Measurements from ENCODE around the gene UNC119.

UNC119 gene

GRCh38 chr17:28550858-28551257, 1.6 kb downstream of the UNC119 start:
- Histone ChIP-seq H3K36me3 (ENCODE audit: control insufficient read depth in 1 of 2, insufficient read depth in 2 of 2, low read length in 2 of 2) (peaks cover 20 to 30% of the 10 kb centered on the region in 2 donors), H3K27me3 (ENCODE audit: low read depth, low read length) (no peaks in the 10 kb centered on the region), H3K9me3 (ENCODE audit: control insufficient read depth in 1 of 2, low read length in 2 of 2) (no peaks in the 10 kb centered on the region), H3K4me3 (ENCODE audit: low read depth in 1 of 2, low read length in 2 of 2) (peak overlapping the region in 1 of 2 donors; percentile 79), H3K4me1 (ENCODE audit: control insufficient read depth in 1 of 2, insufficient read depth in 2 of 2, low read length in 2 of 2) (peaks cover 4 to 29% of the 10 kb centered on the region in 2 donors), H3K27ac (ENCODE audit: low read length) (no peak overlapping the region)

- Histone ChIP-seq H3K27ac (ENCODE audit: low read length) (no peak overlapping the region), H3K4me1 (ENCODE audit: control insufficient read depth in 1 of 2, insufficient read depth in 2 of 2, low read length in 2 of 2) (peaks cover 4 to 29% of the 10 kb centered on the region in 2 donors), H3K4me3 (ENCODE audit: low read depth in 1 of 2, low read length in 2 of 2) (no peak overlapping the region), H3K27me3 (ENCODE audit: low read depth, low read length) (no peaks in the 10 kb centered on the region), H3K9me3 (ENCODE audit: control insufficient read depth in 1 of 2, low read length in 2 of 2) (no peaks in the 10 kb centered on the region), H3K36me3 (ENCODE audit: control insufficient read depth in 1 of 2, insufficient read depth in 2 of 2, low read length in 2 of 2) (peaks cover 12 to 17% of the 10 kb centered on the region in 2 donors)
These were observed 2.9 kb downstream of the UNC119 start for GRCh38 chr17:28549236-28550132.

GRCh38 chr17:28548417-28549130, 3.9 kb downstream of the UNC119 start:
- Histone ChIP-seq H3K27me3 (ENCODE audit: low read depth, low read length) (no peaks in the 10 kb centered on the region), H3K4me1 (ENCODE audit: control insufficient read depth in 1 of 2, insufficient read depth in 2 of 2, low read length in 2 of 2) (peaks cover 4 to 29% of the 10 kb centered on the region in 2 donors), H3K9me3 (ENCODE audit: control insufficient read depth in 1 of 2, low read length in 2 of 2) (no peaks in the 10 kb centered on the region), H3K4me3 (ENCODE audit: low read depth in 1 of 2, low read length in 2 of 2) (no peak overlapping the region), H3K36me3 (ENCODE audit: control insufficient read depth in 1 of 2, insufficient read depth in 2 of 2, low read length in 2 of 2) (peaks cover 2 to 8% of the 10 kb centered on the region in 2 donors), H3K27ac (ENCODE audit: low read length) (no peak overlapping the region)

- H3K27me3 ChIP-seq (ENCODE audit: low read depth, low read length) = no peaks in the 10 kb centered on the region
- peaks cover 4 to 29% of the 10 kb centered on the region in 2 donors for H3K4me1 ChIP-seq (ENCODE audit: control insufficient read depth in 1 of 2, insufficient read depth in 2 of 2, low read length in 2 of 2)
- H3K36me3 ChIP-seq (ENCODE audit: control insufficient read depth in 1 of 2, insufficient read depth in 2 of 2, low read length in 2 of 2) = peaks cover 0 to 5% of the 10 kb centered on the region in 2 donors
- H3K4me3 ChIP-seq (ENCODE audit: low read depth in 1 of 2, low read length in 2 of 2) = no peak overlapping the region
- H3K9me3 ChIP-seq (ENCODE audit: control insufficient read depth in 1 of 2, low read length in 2 of 2) = no peaks in the 10 kb centered on the region
- H3K27ac ChIP-seq (ENCODE audit: low read length) = no peak overlapping the region
These were observed 4.6 kb downstream of the UNC119 start for GRCh38 chr17:28547623-28548416.

- H3K36me3 ChIP-seq (ENCODE audit: control insufficient read depth in 1 of 2, insufficient read depth in 2 of 2, low read length in 2 of 2) = peaks cover 0 to 5% of the 10 kb centered on the region in 2 donors
- H3K27ac ChIP-seq (ENCODE audit: low read length) = no peak overlapping the region
These were observed 5.3 kb downstream of the UNC119 start for GRCh38 chr17:28547096-28547622.

GRCh38 chr17:28545787-28546415, 6.5 kb downstream of the UNC119 start:
- no peak overlapping the region for H3K27ac ChIP-seq (ENCODE audit: low read length)
- H3K9me3 ChIP-seq (ENCODE audit: control insufficient read depth in 1 of 2, low read length in 2 of 2) = no peaks in the 10 kb centered on the region
- H3K27me3 ChIP-seq (ENCODE audit: low read depth, low read length) = no peaks in the 10 kb centered on the region
- peaks cover 0 to 5% of the 10 kb centered on the region in 2 donors for H3K36me3 ChIP-seq (ENCODE audit: control insufficient read depth in 1 of 2, insufficient read depth in 2 of 2, low read length in 2 of 2)
- no peak overlapping the region for H3K4me3 ChIP-seq (ENCODE audit: low read depth in 1 of 2, low read length in 2 of 2)
- H3K4me1 ChIP-seq (ENCODE audit: control insufficient read depth in 1 of 2, insufficient read depth in 2 of 2, low read length in 2 of 2) = peaks cover 0 to 18% of the 10 kb centered on the region in 2 donors

More at GRCh38 chr17:28547096-28547622, 5.3 kb downstream of the UNC119 start:
- peaks cover 4 to 29% of the 10 kb centered on the region in 2 donors for H3K4me1 ChIP-seq (ENCODE audit: control insufficient read depth in 1 of 2, insufficient read depth in 2 of 2, low read length in 2 of 2)
- no peaks in the 10 kb centered on the region for H3K9me3 ChIP-seq (ENCODE audit: control insufficient read depth in 1 of 2, low read length in 2 of 2)
- no peak overlapping the region for H3K4me3 ChIP-seq (ENCODE audit: low read depth in 1 of 2, low read length in 2 of 2)
- H3K27me3 ChIP-seq (ENCODE audit: low read depth, low read length) = no peaks in the 10 kb centered on the region

- Histone ChIP-seq H3K9me3 (ENCODE audit: control insufficient read depth in 1 of 2, low read length in 2 of 2) (no peaks in the 10 kb centered on the region), H3K27me3 (ENCODE audit: low read depth, low read length) (no peaks in the 10 kb centered on the region), H3K4me3 (ENCODE audit: low read depth in 1 of 2, low read length in 2 of 2) (no peak overlapping the region), H3K36me3 (ENCODE audit: control insufficient read depth in 1 of 2, insufficient read depth in 2 of 2, low read length in 2 of 2) (peaks cover 0 to 5% of the 10 kb centered on the region in 2 donors), H3K4me1 (ENCODE audit: control insufficient read depth in 1 of 2, insufficient read depth in 2 of 2, low read length in 2 of 2) (peaks cover 0 to 11% of the 10 kb centered on the region in 2 donors), H3K27ac (ENCODE audit: low read length) (no peak overlapping the region)
These were observed 7.3 kb downstream of the UNC119 start for GRCh38 chr17:28545141-28545503.

GRCh38 chr17:28544402-28545140, 7.9 kb downstream of the UNC119 start:
- peaks cover 0 to 5% of the 10 kb centered on the region in 2 donors for H3K4me1 ChIP-seq (ENCODE audit: control insufficient read depth in 1 of 2, insufficient read depth in 2 of 2, low read length in 2 of 2)
- no peak overlapping the region for H3K27ac ChIP-seq (ENCODE audit: low read length)
- H3K9me3 ChIP-seq (ENCODE audit: control insufficient read depth in 1 of 2, low read length in 2 of 2) = no peaks in the 10 kb centered on the region
- no peak overlapping the region for H3K4me3 ChIP-seq (ENCODE audit: low read depth in 1 of 2, low read length in 2 of 2)
- no peaks in the 10 kb centered on the region for H3K27me3 ChIP-seq (ENCODE audit: low read depth, low read length)
- peaks cover 0 to 5% of the 10 kb centered on the region in 2 donors for H3K36me3 ChIP-seq (ENCODE audit: control insufficient read depth in 1 of 2, insufficient read depth in 2 of 2, low read length in 2 of 2)

- no peaks in the 10 kb centered on the region for H3K9me3 ChIP-seq (ENCODE audit: control insufficient read depth in 1 of 2, low read length in 2 of 2)
- no peaks in the 10 kb centered on the region for H3K4me1 ChIP-seq (ENCODE audit: control insufficient read depth in 1 of 2, insufficient read depth in 2 of 2, low read length in 2 of 2)
- H3K27me3 ChIP-seq (ENCODE audit: low read depth, low read length) = no peaks in the 10 kb centered on the region
These were observed 11.0 kb downstream of the UNC119 start for GRCh38 chr17:28541439-28541838.

GRCh38 chr17:28540231-28540630, 12.2 kb downstream of the UNC119 start:
- Histone ChIP-seq H3K36me3 (ENCODE audit: control insufficient read depth in 1 of 2, insufficient read depth in 2 of 2, low read length in 2 of 2) (no peaks in the 10 kb centered on the region), H3K9me3 (ENCODE audit: control insufficient read depth in 1 of 2, low read length in 2 of 2) (no peaks in the 10 kb centered on the region), H3K4me1 (ENCODE audit: control insufficient read depth in 1 of 2, insufficient read depth in 2 of 2, low read length in 2 of 2) (no peaks in the 10 kb centered on the region), H3K4me3 (ENCODE audit: low read depth in 1 of 2, low read length in 2 of 2) (no peak overlapping the region), H3K27ac (ENCODE audit: low read length) (no peak overlapping the region), H3K27me3 (ENCODE audit: low read depth, low read length) (no peaks in the 10 kb centered on the region)

More at GRCh38 chr17:28541439-28541838, 11.0 kb downstream of the UNC119 start:
- Histone ChIP-seq H3K27ac (ENCODE audit: low read length) (no peak overlapping the region), H3K4me3 (ENCODE audit: low read depth in 1 of 2, low read length in 2 of 2) (no peak overlapping the region), H3K36me3 (ENCODE audit: control insufficient read depth in 1 of 2, insufficient read depth in 2 of 2, low read length in 2 of 2) (no peaks in the 10 kb centered on the region)

Measured in muscle layer of duodenum (tissue), 2 donors.